Measurements from ENCODE around the gene GORASP1. TPM values are rescaled to one million over a fixed set of nuclear protein-coding genes. Genes with fewer than 3 reads are reported as not detected.

GORASP1 gene
- total RNA-seq, 4 donors from 2014 or later = 48.5 to 82.5 (median 76.8) TPM

- peaks cover 0 to 29% of the 10 kb centered on the region in 2 donors for H3K36me3 ChIP-seq
- WGBS, 2 donors (ENCODE audit: low coverage in 1 of 2) = 60 to 100% methylated on average over 1 to 2 of the region's 5 CpGs
- H3K9me3 ChIP-seq = no peaks in the 10 kb centered on the region
- H3K4me3 ChIP-seq = no peak overlapping the region
- ATAC-seq = peak; percentile 66
- no peak for TF ChIP-seq POLR2AphosphoS5 (IDR thresholded peaks at IDR 0.05)
- TF ChIP-seq CTCF (IDR thresholded peaks at IDR 0.05) = peak in 3 of 4 experiments; percentile 8 to 63 (median 45)
- H3K27me3 ChIP-seq = no peaks in the 10 kb centered on the region
- H3K4me1 ChIP-seq = peaks cover 0 to 4% (median 0%) of the 10 kb centered on the region in 3 donors
- H3K27ac ChIP-seq = no peak overlapping the region
These were observed 17.7 kb upstream of the GORASP1 start for GRCh38 chr3:39124876-39125840.

GRCh38 chr3:39122813-39123212, 15.4 kb upstream of the GORASP1 start:
- TF ChIP-seq POLR2A (IDR thresholded peaks at IDR 0.05) (no peak), POLR2AphosphoS5 (IDR thresholded peaks at IDR 0.05) (no peak), EP300 (IDR thresholded peaks at IDR 0.05) (no peak), CTCF (IDR thresholded peaks at IDR 0.05) (no peak)
- Histone ChIP-seq H3K27me3 (no peaks in the 10 kb centered on the region), H3K4me1 (peaks cover 0 to 4% (median 0%) of the 10 kb centered on the region in 3 donors), H3K36me3 (peaks cover 0 to 39% of the 10 kb centered on the region in 2 donors), H3K4me3 (no peak overlapping the region), H3K9me3 (no peaks in the 10 kb centered on the region), H3K27ac (no peak overlapping the region)
- WGBS, 2 donors (ENCODE audit: low coverage in 1 of 2) = 60 to 100% methylated on average over 1 of the region's 1 CpG
- no peak for ATAC-seq

- peaks cover 0 to 4% (median 0%) of the 10 kb centered on the region in 3 donors for H3K4me1 ChIP-seq
- no peaks in the 10 kb centered on the region for H3K27me3 ChIP-seq
- no peak for ATAC-seq
- H3K27ac ChIP-seq = no peak overlapping the region
- H3K36me3 ChIP-seq = peaks cover 0 to 43% of the 10 kb centered on the region in 2 donors
- H3K4me3 ChIP-seq = no peak overlapping the region
- H3K9me3 ChIP-seq = no peaks in the 10 kb centered on the region
- TF ChIP-seq POLR2AphosphoS5 (IDR thresholded peaks at IDR 0.05) (no peak), EP300 (IDR thresholded peaks at IDR 0.05) (no peak), CTCF (IDR thresholded peaks at IDR 0.05) (no peak), POLR2A (IDR thresholded peaks at IDR 0.05) (no peak)
- WGBS, 2 donors (ENCODE audit: low coverage in 1 of 2) = 83% methylated on average over 2 of the region's 2 CpGs; no CpG with 5 or more reads in 1 of the 2 donors
These were observed 14.2 kb upstream of the GORASP1 start for GRCh38 chr3:39121621-39122020.

- Histone ChIP-seq H3K36me3 (peaks cover 0 to 43% of the 10 kb centered on the region in 2 donors), H3K27me3 (no peaks in the 10 kb centered on the region), H3K9me3 (no peaks in the 10 kb centered on the region), H3K4me1 (no peaks in the 10 kb centered on the region), H3K4me3 (no peak overlapping the region), H3K27ac (no peak overlapping the region)
- ATAC-seq = no peak
- 67 to 80% methylated on average over 2 to 3 of the region's 5 CpGs for WGBS, 2 donors (ENCODE audit: low coverage in 1 of 2)
- TF ChIP-seq POLR2A (IDR thresholded peaks at IDR 0.05) = no peak
- TF ChIP-seq POLR2AphosphoS5 (IDR thresholded peaks at IDR 0.05) = no peak
- no peak for TF ChIP-seq EP300 (IDR thresholded peaks at IDR 0.05)
- TF ChIP-seq CTCF (IDR thresholded peaks at IDR 0.05) = no peak
These were observed 11.7 kb upstream of the GORASP1 start for GRCh38 chr3:39118931-39119660.
